ENCODE measurements around the gene LRRN4.

The LRRN4 gene

GRCh38 chr20:6053776-6054688, at the start of gene LRRN4:
TSS of gene LRRN4 (minus strand) at chr20:6054060. CDS start at chr20:6052799, 1,261 bp downstream.
- DNase-seq (ENCODE audit: low read depth): no peak

- no peak for DNase-seq (ENCODE audit: low read depth)
Measured at GRCh38 chr20:6103301-6103700, 49.4 kb upstream of the LRRN4 start.

- DNase-seq (ENCODE audit: low read depth): no peak
Measured at GRCh38 chr20:6101346-6101745, 47.5 kb upstream of the LRRN4 start.

- DNase-seq (ENCODE audit: low read depth): no peak
Measured at GRCh38 chr20:6100246-6100645, 46.4 kb upstream of the LRRN4 start.

GRCh38 chr20:6099819-6100218, 46.0 kb upstream of the LRRN4 start:
- DNase-seq (ENCODE audit: low read depth): no peak

- DNase-seq (ENCODE audit: low read depth): no peak
Measured at GRCh38 chr20:6095409-6095808, 41.5 kb upstream of the LRRN4 start.

- DNase-seq (ENCODE audit: low read depth): no peak
Measured at GRCh38 chr20:6094565-6094964, 40.7 kb upstream of the LRRN4 start.

GRCh38 chr20:6094063-6094462, 40.2 kb upstream of the LRRN4 start:
- DNase-seq (ENCODE audit: low read depth): no peak

GRCh38 chr20:6091661-6092060, 37.8 kb upstream of the LRRN4 start:
- DNase-seq (ENCODE audit: low read depth): no peak

- no peak for DNase-seq (ENCODE audit: low read depth)
Measured at GRCh38 chr20:6086868-6087267, 33.0 kb upstream of the LRRN4 start.

GRCh38 chr20:6083926-6084325, 30.1 kb upstream of the LRRN4 start:
- no peak for DNase-seq (ENCODE audit: low read depth)

- no peak for DNase-seq (ENCODE audit: low read depth)
Measured at GRCh38 chr20:6081236-6081635, 27.4 kb upstream of the LRRN4 start.

- DNase-seq (ENCODE audit: low read depth): no peak
Measured at GRCh38 chr20:6079016-6079415, 25.2 kb upstream of the LRRN4 start.

- no peak for DNase-seq (ENCODE audit: low read depth)
Measured at GRCh38 chr20:6075428-6076219, 21.8 kb upstream of the LRRN4 start.

- no peak for DNase-seq (ENCODE audit: low read depth)
Measured at GRCh38 chr20:6074784-6075183, 20.9 kb upstream of the LRRN4 start.

- no peak for DNase-seq (ENCODE audit: low read depth)
Measured at GRCh38 chr20:6074145-6074561, 20.3 kb upstream of the LRRN4 start.

- no peak for DNase-seq (ENCODE audit: low read depth)
Measured at GRCh38 chr20:6070829-6071695, 17.2 kb upstream of the LRRN4 start.

GRCh38 chr20:6069669-6070068, 15.8 kb upstream of the LRRN4 start:
- no peak for DNase-seq (ENCODE audit: low read depth)

GRCh38 chr20:6067763-6068318, 14.0 kb upstream of the LRRN4 start:
- no peak for DNase-seq (ENCODE audit: low read depth)

- no peak for DNase-seq (ENCODE audit: low read depth)
Measured at GRCh38 chr20:6066582-6066981, 12.7 kb upstream of the LRRN4 start.

GRCh38 chr20:6061544-6061943, 7.7 kb upstream of the LRRN4 start:
- DNase-seq (ENCODE audit: low read depth): no peak

- DNase-seq (ENCODE audit: low read depth): no peak
Measured at GRCh38 chr20:6060213-6060612, 6.4 kb upstream of the LRRN4 start.

Measured in T-helper 22 cell (primary cell).